Right lung (tissue), 5 donors: ENCODE measurements around the gene SF1. TPM values are rescaled to one million over a fixed set of nuclear protein-coding genes. Genes with fewer than 3 reads are reported as not detected.
A peak's percentile ranks its signal among the peaks of the same experiment; 100 is the strongest.

ENCODE experiments used
- DNase-seq, 2 donors: peaks; one replicate each; pipeline ENCODE4 v3.0.0-alpha.2; 2013
- polyA plus RNA-seq, 5 donors: library from polyadenylated mRNA; unstranded; fragments of 120-200 nt; gene quantifications; one replicate each; pipeline versions ENCODE4 v1.2.1 to v1.2.3, GENCODE V29; 2013; ENCODE audit warnings: inconsistent platforms in 1 of 5, low replicate concordance in 1 of 5; ENCODE audit not compliant: insufficient read length in 5 of 5, insufficient read depth in 1 of 5

SF1 gene
- polyA plus RNA-seq, 5 donors = 394 to 497 (median 409) TPM

- DNase-seq = no peak
Observed at GRCh38 chr11:64750361-64751054, 27.8 kb downstream of the SF1 start.

DNA sequence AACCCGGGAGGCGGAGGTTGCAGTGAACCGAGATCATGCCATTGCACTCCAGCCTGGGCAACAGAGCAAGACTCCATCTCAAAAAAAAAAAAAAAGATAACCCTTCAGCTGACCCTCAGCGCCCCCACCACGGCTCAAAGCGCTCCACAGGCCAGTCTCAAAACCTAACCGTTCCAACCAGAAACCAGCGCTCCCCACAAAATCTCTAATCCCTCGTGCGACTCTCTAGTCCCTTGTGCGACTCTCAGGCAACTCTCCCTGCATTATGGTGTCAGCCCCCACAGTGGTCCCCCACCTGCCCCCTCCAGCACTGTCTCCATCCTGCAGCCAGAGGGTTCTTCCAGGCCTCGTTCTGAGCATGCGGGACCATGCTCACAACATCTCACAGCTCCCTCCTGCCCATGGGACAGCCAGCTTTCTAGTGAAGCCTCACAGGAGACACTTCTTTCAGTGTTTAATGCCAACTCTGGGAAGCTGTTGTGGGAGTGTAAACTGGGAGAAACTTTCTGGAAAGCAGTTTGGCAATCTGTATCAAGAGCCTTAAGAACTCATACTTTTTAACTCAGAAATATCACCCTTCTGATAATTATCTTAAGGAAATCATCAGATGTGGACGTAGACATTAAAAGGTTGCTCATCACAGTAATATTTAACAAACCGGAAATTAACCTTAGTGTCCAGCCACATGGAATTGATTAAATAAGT, 30.2 kb downstream of the SF1 start:
- no peak for DNase-seq

DNA sequence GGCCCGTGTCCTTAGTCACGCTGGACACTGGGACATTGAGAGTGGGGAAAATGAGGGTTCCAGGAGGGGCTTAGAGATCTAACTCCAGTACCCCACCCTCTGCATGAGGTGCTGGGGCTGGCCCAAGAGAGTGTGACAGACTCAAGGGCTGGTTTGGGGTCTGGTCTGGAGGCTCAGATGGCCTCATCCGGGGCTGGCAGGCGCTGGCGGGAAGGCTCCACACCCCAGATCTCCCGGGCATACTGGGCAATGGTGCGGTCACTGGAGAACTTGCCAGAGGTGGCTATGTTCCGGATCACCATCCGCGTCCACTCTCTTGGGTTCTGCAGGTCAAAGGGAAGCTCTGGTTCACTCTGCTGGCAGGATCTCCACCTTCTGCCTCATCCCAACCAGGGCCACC, 31.9 kb downstream of the SF1 start:
- DNase-seq = no peak

- DNase-seq = peak in 1 of 2 donors; percentile 36
Observed at GRCh38 chr11:64745521-64746328, 32.6 kb downstream of the SF1 start.

DNA sequence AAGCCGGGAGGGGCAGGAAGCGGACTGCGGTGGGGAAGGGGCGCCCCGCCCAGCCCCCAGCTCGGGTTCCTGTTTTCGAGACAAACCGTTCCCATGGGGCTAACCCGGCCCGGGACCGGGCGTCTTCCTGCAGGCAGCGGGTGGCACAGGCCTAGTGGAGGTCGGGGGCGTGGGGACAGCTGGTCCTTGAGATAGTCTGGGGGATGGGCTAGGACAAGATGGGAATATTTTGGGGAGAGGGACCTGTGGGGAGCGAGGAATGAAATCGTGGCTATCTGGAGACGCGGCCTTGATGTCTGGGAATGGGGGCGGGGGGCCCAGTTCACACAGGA, 33.2 kb downstream of the SF1 start:
- DNase-seq = peak in 1 of 2 donors; percentile 42

GRCh38 chr11:64744544-64745188, 33.7 kb downstream of the SF1 start:
- DNase-seq = no peak

- DNase-seq = peak in 1 of 2 donors; percentile 24
Observed at GRCh38 chr11:64743591-64744543, 34.5 kb downstream of the SF1 start, which contains the start of gene RASGRP2. TSS of gene RASGRP2 (minus strand) at chr11:64744142. CDS start at chr11:64742866, 1,276 bp downstream.

GRCh38 chr11:64742889-64743590, 35.3 kb downstream of the SF1 start:
- DNase-seq = peak in 1 of 2 donors; percentile 35

DNA sequence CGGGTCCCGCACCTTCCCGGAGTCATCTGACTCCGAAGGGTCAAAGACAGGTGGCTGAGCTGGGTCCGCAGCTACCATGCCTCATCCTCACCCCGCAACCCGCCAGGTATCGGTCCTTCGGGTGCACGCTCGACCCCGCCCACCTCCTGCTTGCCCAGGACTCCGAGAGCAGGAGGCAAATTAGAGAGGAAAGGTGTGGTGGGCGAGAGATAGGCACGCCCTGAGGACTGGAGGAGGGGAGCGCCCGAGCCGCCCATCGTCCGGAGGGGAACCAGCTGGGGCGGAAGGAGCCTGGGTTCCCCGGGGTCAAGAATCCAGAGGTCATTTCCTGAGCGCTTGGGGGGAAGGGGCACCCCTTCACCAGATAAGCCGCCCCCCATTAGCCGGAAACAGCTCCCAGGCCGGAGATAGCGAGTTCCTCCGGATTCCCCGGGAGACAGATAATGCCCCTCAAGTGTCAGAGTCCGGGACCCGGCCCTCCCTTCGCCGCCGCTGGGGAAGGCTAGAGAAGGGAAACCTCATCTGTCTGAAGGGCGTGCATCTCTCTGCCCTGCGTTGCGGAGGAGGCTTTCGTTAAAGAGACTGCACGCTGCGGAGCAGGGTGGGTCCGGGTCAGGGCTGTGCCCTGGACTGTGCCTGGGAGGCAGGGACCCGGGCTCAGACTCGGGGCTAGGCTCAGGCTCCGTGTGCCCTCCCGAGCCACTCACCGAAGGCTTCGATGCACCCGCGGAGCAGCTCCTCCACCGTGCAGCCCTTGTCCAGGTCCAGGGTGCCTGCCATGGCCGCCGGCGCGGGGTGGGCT, 36.1 kb downstream of the SF1 start:
- DNase-seq = no peak

GRCh38 chr11:64741375-64742086, 36.8 kb downstream of the SF1 start:
- DNase-seq = no peak

GRCh38 chr11:64739871-64740270, 38.5 kb downstream of the SF1 start:
- no peak for DNase-seq

- DNase-seq = no peak
Observed at GRCh38 chr11:64736654-64737053, 41.7 kb downstream of the SF1 start.

- no peak for DNase-seq
Observed at GRCh38 chr11:64735725-64736259, 42.5 kb downstream of the SF1 start.

DNA sequence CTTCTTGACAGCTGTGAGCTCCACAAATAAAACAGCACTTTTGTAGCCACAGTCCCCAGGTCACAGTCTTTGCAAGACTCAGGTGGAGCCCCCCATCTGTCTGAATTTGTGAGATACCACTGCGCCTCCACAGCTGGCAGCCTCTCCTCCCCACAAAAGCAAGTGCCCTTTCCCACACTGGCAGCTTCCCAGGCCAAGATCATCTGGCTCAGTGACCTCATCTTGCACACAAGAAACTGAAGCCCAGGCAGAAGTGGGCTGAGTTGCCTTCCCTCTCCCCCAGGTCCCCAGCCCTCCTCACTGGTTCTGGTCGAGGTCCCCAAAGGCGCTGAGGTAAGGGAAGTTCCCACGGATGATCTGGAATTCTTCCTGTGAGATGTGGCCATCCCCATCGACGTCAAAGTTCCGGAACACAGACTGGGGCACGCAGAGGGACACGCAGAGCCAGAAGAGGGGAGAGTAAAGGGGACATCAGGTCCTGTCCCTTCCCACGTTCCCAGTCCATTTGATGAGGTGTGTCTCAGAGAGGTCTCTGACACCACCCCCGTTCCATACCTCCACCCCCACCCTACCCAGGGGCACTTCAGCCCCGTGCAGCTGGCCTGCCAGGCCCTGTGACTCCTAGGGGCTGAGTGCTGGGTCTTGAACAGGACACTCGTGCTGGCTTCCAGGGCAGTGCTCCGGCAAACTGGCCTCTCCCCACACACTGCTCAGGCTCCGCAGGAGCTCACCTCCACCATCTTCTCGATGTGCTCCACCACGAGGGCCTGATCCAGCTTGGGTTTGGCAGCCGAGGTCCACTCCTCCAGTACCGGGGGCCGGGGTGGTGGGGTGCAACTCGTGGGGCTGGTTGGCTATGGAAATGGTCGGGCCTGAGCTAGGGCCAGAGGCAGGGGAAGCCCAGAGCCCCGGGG, 43.3 kb downstream of the SF1 start:
- no peak for DNase-seq

DNA sequence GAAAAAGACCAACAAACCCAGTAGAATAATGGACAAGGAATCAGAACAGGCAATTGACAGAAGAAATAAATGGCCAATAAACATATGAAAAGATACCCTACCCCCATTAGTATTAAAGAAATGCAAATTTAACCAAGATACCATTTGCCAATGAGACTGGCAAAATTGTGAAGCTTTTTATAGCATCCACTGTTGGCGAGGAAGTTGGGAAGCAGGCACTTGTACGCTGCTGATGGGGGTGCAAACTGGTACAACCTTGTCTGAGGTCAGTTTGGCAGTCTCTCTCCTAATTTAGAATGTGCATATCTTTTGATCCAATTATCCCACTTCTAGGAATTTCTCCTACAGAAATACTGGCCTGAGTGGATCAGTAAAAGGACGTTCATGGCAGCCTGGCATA, 46.7 kb downstream of the SF1 start:
- no peak for DNase-seq

- DNase-seq = no peak
Observed at GRCh38 chr11:64729851-64730382, 48.4 kb downstream of the SF1 start.
